NCI-H128 (cell line): Measurements from ENCODE around the gene CARS1.
A peak's percentile ranks its signal among the peaks of the same experiment; 100 is the strongest.
"Not testable (repeated sequence)": the region's sequence is repeated elsewhere in the genome, so short reads cannot be mapped to it uniquely, and the experiment has no call there.

Experiments used
- DNase-seq: peaks from one replicate; lab custom pipeline; 2025; ENCODE audit not compliant: unreplicated experiment; lab: John Stamatoyannopoulos, UW

Gene CARS1

GRCh38 chr11:3063876-3064275 is 6.7 kb upstream of the CARS1 start:
- DNase-seq: not testable (repeated sequence)

DNA sequence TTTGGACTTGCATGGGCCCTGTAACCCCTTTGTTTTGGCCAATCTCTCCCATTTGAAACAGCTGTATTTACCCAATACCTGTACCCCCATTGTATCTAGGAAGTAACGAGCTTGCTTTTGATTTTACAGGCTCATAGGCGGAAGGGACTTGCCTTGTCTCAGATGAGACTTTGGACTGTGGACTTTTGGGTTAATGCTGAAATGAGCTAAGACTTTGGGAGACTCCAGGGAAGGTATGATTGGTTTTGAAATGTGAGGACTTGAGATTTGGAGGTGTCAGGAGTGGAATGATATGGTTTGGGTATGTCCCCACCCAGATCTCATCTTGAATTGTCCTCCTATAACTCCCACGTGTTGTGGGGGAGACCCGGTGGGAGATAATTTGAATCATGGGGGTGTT is 6.2 kb upstream of the CARS1 start:
- not testable (repeated sequence) for DNase-seq

DNA sequence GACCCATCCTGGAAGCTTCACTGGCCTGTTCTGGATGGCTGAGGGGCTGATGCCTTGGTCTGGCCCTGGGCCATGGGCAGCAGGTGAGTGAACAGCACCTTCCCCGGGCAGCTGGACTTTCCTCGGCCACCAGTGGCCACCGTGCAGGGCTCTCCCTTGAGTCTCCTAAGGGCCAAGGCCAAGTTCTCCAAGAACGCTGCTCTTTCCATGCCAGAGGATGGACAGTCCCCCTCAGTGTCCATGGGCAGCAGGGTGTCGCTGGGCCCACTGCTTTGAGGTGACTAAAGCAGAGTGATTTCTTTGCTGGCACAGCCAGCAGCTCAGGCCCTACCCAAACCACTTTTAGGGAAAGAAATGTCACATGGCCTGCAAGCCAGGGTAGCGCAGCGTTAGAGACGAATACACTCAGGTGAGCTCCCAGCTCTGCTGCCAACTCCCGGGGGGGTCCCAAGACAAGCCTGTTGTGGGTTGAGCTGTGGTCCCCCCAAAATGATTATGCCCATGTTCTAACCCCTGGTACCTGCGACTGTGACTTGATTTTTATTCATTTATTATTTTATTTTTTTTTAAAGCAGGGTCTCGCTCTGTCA is 3.3 kb upstream of the CARS1 start:
- DNase-seq: no peak

- no peak for DNase-seq
These were observed 1.8 kb upstream of the CARS1 start for GRCh38 chr11:3058753-3059664.

GRCh38 chr11:3056296-3057068 is 741 bp downstream of the CARS1 start:
- DNase-seq: no peak

DNA sequence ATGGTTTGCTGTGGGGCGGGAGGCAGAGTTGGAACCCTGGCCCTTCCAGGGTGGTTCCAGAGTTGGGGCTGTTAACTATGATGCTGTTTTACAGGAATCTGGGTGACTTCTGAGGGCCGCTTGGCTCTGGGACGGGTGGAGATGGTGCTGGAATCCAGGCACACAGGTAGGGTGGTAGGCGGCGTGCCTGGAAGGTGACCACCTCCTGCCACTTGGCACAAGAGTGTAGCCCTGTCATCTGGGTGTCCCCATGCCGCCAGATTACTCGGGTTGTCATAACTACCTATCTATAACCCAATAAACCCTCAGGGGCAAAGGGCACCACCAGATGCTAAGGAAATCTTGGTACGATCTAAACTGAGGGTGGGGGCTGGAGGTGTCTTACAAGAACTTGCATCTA is 1.3 kb downstream of the CARS1 start:
- no peak for DNase-seq

DNA sequence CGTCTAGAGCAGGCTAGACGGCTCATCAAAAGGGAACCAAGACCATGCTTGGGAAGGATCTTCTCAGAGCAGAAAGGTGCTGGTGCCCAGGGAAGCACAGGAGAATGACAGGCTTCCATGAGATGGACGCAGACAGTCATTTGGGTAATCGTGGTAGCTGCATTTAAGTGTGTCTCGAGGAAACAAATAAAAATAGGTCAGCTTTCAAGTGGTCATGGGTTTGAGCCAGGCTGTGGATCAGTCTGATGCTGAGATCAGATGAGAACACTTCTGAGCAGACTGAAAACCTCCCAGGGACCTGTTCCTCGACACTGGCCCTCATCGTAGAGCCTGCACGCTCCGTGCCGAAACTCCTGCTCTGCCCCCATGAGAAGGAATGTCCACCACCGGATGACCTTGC is 4.7 kb downstream of the CARS1 start:
- DNase-seq: no peak

DNA sequence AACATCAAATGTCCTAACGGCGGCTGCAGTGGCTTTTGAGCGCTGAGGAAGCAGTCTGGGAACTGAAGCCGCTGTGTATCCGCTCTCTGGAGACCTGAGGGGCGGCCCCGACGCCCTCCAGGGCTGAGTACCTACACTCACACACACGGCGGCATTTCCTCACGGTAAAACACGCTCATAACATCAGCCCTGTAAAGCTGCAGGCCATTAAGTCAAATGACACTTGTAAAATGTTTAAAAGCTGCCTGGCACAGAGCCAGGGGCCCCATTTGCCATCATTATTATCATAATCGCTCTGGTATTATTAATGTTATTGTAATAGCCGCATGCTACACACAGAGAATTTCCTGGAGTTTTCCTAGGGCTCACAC is 5.1 kb downstream of the CARS1 start:
- DNase-seq: peak; percentile 68

DNA sequence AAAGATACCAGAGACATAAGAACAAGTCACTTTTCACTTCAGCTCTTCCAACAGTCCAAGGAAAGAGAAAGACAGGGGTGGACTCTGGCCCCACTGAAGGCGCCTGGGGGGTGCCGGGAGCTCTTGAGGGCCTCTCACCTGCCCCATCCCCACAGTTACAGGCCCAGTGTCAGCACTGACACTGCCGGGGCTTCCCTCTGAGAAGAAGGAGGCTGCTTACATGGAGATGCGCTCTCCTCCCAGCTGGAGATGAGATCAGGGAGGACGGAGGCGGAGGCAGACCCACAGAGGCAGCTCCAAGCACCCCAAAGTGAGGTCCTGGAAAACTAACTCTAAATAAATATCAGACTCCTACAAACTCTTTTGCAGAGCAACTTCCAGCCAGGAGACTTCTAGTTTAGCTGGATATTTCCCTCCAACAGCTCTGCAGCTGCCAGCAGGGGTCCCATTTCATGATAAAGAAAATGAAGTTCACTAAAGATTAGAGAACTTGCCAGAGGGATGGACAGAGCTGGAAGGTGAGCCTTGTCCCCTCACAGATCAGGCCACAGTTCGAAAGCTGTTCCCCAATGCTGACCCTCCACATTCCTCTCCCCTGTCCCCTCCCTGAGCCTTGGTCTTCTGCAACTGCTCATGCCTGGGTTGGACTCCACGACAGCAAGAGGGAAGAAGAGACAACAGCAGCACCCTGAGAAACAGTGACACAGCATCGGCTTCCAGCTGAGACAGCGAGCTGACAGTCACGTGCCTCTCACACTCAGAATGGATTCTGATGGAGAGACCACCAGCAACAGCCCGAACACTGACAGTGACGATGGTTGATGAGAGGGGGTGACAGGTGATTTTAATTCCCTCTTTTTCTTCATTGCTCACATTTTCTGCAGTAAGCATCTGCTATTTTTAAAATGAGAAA is 5.8 kb downstream of the CARS1 start:
- no peak for DNase-seq

- DNase-seq: no peak
These were observed 6.6 kb downstream of the CARS1 start for GRCh38 chr11:3050386-3051195.

- no peak for DNase-seq
These were observed 7.6 kb downstream of the CARS1 start for GRCh38 chr11:3049430-3050243.

DNA sequence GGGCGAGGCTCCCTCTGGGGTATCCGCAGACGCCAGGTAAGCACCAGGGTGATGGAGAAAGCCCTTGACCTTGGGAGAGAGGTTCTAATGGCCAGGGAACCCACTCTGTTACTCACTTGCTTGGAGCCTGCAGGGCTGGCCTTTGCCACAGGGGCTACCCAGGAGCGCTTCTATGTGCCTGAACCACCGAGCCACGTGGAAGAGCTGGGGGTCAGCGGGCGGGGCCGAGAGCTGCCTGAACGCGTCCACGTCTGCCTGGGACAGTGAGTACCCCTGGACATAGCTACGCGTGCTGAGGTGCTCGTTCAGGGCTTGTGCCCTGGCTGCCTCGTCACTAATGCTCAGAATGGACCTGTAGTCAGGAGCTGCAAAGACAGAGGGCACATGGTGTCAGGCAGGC is 9.6 kb downstream of the CARS1 start:
- DNase-seq: no peak

GRCh38 chr11:3046641-3047040 is 10.6 kb downstream of the CARS1 start:
- no peak for DNase-seq

- no peak for DNase-seq
These were observed 11.0 kb downstream of the CARS1 start for GRCh38 chr11:3046190-3046589.

- no peak for DNase-seq
These were observed 12.3 kb downstream of the CARS1 start for GRCh38 chr11:3044915-3045314.

DNA sequence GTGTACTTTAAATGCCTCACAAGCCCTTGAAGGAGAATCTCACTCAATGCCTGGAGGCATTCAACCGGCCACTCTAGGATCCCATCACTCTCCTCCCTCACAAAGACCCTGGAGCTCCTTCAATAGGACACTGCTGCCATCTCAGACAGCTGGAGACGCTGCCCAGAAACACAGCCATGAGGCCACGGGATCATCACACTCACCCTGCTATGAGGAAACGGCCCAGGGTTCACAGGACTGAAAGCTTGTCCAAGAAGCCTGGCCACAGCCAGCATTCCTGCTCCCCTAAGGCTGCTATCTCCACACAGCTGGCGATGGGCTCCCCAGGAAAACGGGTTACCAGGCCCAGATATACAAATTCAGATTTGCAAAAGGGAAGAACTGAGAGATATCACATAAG is 13.2 kb downstream of the CARS1 start:
- no peak for DNase-seq

DNA sequence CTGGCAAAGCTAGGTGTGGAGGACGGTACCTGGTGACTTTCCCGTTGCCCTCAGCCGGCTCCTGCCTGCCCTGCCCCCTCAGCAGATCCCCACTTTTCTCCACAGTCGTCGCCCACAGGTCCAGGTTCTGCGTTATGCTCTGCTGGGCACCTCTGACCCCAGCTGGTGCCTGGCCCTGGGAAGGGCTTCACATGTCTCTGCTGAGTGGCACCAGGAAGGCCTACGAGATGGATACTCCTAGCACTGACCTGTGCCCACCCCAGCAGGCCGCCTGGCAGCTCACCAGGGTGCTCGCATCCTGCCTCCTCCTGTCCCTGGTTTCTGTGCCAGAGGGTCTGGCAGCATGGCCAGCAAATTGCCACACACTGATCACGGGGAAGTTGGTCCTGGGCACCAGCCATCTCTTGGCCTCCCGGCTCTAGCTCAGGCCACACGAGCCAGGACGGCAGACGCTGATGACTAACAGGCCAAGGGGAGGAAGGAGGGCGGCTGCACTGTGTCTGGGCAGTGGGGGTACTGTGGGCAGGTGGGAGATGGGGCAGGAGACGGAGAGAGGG is 13.8 kb downstream of the CARS1 start:
- no peak for DNase-seq

DNA sequence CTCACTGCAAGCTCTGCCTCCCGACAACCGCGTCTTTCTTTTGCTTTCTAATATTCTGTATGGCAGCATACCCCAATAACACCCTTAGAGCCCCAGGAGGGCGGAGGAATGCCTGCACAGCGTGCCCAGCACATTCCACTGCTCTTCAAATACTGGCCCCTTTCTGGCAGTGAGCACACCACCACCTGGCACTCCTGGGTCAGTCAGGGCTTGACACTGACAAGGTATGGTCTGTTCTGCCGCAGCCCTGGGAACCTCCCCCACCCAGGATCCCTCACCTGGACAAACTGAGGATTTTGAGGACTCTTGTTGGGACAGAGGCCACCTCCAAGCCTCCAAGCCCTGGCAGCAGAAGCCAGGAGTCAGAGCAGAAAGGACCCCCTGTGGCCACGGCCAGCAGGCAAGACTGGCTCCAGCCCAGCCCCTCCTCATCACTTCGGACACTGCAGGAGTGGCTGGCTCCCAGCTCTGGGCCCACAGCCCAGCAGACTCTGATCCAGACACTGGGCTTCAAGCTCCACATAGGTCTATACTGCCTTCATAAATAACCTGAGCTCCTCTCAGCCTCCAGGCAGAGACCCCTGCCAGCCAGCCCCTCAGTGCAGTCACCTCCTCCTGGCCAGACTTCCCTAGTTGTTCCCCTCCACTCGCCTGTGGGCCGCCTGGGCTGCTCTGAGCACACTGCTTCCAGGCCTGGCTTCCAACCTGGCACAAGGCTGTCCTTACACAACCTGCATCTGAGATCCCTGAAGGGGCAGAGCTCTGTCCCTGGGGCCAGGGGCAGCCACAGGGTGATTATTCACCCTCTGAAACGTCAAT is 14.5 kb downstream of the CARS1 start:
- no peak for DNase-seq
